Measurements from ENCODE around the gene AADACL2.

AADACL2 gene

GRCh38 chr3:151793636-151794035 is 59.9 kb downstream of the AADACL2 start:
- H3K36me3 Mint-ChIP-seq (ENCODE audit: insufficient read depth): no peaks in the 10 kb centered on the region
- ATAC-seq (replicated peaks; ENCODE audit: extremely low read depth, poor library complexity, severe bottlenecking) (no peak), DNase-seq (ENCODE audit: low spot score in 2 of 2) (no peak)
- no peaks in the 10 kb centered on the region for H3K9me3 Mint-ChIP-seq
- no peak overlapping the region for H3K4me3 Mint-ChIP-seq
- H3K27me3 Mint-ChIP-seq: peaks cover 11% of the 10 kb centered on the region
- H3K27ac Mint-ChIP-seq (ENCODE audit: low read depth): no peak overlapping the region
- H3K4me1 Mint-ChIP-seq: no peaks in the 10 kb centered on the region

DNA sequence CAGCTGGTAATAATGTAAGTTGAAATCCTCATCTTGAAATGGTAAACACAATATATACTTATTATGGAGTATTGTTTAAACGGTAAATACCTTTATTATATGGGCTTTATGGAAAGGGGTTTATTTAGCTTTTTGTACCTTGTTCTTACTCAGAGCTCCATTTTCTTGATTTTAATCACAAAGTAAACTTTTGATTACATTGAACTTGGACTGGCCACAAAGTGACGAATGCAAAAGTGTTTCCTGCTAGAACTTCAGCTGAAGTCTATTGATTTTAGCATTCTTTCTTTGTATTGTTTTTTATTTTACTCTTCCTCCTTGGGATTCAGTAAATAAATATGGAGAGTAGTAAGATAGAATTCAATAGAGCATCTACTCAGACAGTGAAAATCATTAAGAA is 60.4 kb downstream of the AADACL2 start:
- Mint-ChIP-seq H3K27ac (ENCODE audit: low read depth) (no peak overlapping the region), H3K4me1 (no peaks in the 10 kb centered on the region), H3K4me3 (no peak overlapping the region), H3K36me3 (ENCODE audit: insufficient read depth) (no peaks in the 10 kb centered on the region), H3K27me3 (peaks cover 11% of the 10 kb centered on the region), H3K9me3 (no peaks in the 10 kb centered on the region)
- ATAC-seq (replicated peaks; ENCODE audit: extremely low read depth, poor library complexity, severe bottlenecking) (no peak), DNase-seq (ENCODE audit: low spot score in 2 of 2) (no peak)

- Mint-ChIP-seq H3K27me3 (peaks cover 11% of the 10 kb centered on the region), H3K9me3 (no peaks in the 10 kb centered on the region), H3K4me1 (no peaks in the 10 kb centered on the region), H3K4me3 (no peak overlapping the region), H3K36me3 (ENCODE audit: insufficient read depth) (no peaks in the 10 kb centered on the region), H3K27ac (ENCODE audit: low read depth) (no peak overlapping the region)
- DNase-seq (ENCODE audit: low spot score in 2 of 2): no peak
- ATAC-seq (replicated peaks; ENCODE audit: extremely low read depth, poor library complexity, severe bottlenecking): no peak
These were observed 61.5 kb downstream of the AADACL2 start for GRCh38 chr3:151795276-151795675.

DNA sequence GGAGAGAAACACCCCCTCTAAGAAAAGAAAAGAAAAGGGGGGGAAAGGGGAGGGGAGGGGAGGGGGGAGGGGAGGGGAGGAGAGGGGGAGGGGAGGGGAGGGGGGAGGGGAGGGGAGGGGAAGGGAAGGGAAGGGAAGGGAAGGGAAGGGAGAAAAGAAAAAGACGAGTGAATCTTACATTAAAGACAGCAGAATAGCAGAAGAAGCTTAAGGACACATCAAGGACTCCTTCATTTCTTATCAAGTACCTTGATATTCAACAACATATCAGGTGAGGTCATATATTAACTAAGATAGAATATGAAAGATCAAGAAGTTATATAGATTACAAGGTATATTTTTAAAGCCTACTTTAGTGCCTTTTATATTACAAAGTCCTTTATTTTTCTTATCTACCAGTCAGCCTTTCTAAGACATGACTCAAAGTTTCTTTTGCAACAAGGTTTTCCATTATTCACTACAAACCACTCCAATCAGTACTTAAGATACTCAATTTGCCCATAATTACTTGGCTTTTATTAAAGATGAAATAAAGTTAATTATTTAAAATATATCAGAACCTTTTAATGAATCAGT is 62.5 kb downstream of the AADACL2 start:
- Mint-ChIP-seq H3K9me3 (no peaks in the 10 kb centered on the region), H3K27me3 (peaks cover 11% of the 10 kb centered on the region), H3K27ac (ENCODE audit: low read depth) (no peak overlapping the region), H3K36me3 (ENCODE audit: insufficient read depth) (no peaks in the 10 kb centered on the region), H3K4me3 (no peak overlapping the region), H3K4me1 (no peaks in the 10 kb centered on the region)
- ATAC-seq (replicated peaks; ENCODE audit: extremely low read depth, poor library complexity, severe bottlenecking) (no peak), DNase-seq (ENCODE audit: low spot score in 2 of 2) (no peak)

DNA sequence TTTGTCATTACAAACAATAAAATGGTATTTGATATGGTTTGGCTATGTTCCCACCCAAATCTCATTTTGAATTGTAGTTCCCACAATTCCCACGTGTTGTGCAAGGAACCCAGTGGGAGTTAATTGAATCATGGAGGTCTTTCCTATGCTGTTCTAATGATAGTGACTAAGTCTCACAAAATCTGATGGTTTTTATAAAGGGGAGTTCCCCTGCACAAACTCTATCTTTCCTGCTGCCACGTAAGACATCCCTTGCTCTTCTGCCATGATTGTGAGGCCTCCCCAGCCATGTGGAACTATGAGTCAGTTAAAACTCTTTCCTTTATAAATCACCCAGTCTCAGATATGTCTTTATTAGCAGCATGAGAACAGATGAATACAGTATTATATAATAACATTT is 64.7 kb downstream of the AADACL2 start:
- Mint-ChIP-seq H3K27me3 (peaks cover 20% of the 10 kb centered on the region), H3K27ac (ENCODE audit: low read depth) (no peak overlapping the region)

GRCh38 chr3:151800431-151800830 is 66.7 kb downstream of the AADACL2 start:
- no peaks in the 10 kb centered on the region for H3K9me3 Mint-ChIP-seq
- DNase-seq (ENCODE audit: low spot score in 2 of 2) (no peak), ATAC-seq (replicated peaks; ENCODE audit: extremely low read depth, poor library complexity, severe bottlenecking) (no peak)
- peaks cover 11% of the 10 kb centered on the region for H3K27me3 Mint-ChIP-seq
- H3K36me3 Mint-ChIP-seq (ENCODE audit: insufficient read depth): no peaks in the 10 kb centered on the region
- H3K27ac Mint-ChIP-seq (ENCODE audit: low read depth): no peak overlapping the region
- H3K4me1 Mint-ChIP-seq: no peaks in the 10 kb centered on the region
- no peak overlapping the region for H3K4me3 Mint-ChIP-seq

More for the DNA sequence above, 64.7 kb downstream of the AADACL2 start:
- Mint-ChIP-seq H3K4me3 (no peak overlapping the region), H3K4me1 (no peaks in the 10 kb centered on the region), H3K9me3 (no peaks in the 10 kb centered on the region), H3K36me3 (ENCODE audit: insufficient read depth) (no peaks in the 10 kb centered on the region)
- ATAC-seq (replicated peaks; ENCODE audit: extremely low read depth, poor library complexity, severe bottlenecking) (no peak), DNase-seq (ENCODE audit: low spot score in 2 of 2) (no peak)

DNA sequence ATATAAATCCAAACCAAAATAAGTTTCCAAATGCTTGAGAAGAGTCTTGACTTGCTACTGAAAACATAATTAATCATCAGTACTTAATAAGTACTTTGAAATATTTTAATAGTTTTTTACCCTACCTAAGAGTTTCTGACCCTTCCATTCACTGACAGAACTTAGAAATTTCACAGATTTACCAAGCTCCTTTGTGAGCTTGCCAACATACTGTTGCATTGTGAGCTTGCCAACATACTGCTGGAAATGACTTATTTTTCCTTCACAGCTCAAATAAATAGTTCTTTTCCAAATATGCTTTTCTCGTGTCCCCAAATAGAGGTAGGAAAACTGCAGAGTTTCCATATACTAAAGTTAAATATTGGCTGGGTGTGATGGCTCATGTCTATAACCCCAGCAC is 70.5 kb downstream of the AADACL2 start:
- peaks cover 37% of the 10 kb centered on the region for H3K27me3 Mint-ChIP-seq
- no peak for DNase-seq (ENCODE audit: low spot score in 2 of 2)
- ATAC-seq (replicated peaks; ENCODE audit: extremely low read depth, poor library complexity, severe bottlenecking): no peak
- no peak overlapping the region for H3K4me3 Mint-ChIP-seq
- H3K27ac Mint-ChIP-seq (ENCODE audit: low read depth): no peak overlapping the region
- H3K36me3 Mint-ChIP-seq (ENCODE audit: insufficient read depth): no peaks in the 10 kb centered on the region
- H3K9me3 Mint-ChIP-seq: peaks cover 17% of the 10 kb centered on the region
- H3K4me1 Mint-ChIP-seq: no peaks in the 10 kb centered on the region

GRCh38 chr3:151806838-151807237 is 73.1 kb downstream of the AADACL2 start:
- H3K36me3 Mint-ChIP-seq (ENCODE audit: insufficient read depth): no peaks in the 10 kb centered on the region

More at GRCh38 chr3:151806838-151807237, 73.1 kb downstream of the AADACL2 start:
- peaks cover 17% of the 10 kb centered on the region for H3K9me3 Mint-ChIP-seq
- H3K27ac Mint-ChIP-seq (ENCODE audit: low read depth): no peak overlapping the region
- no peak overlapping the region for H3K4me3 Mint-ChIP-seq
- peaks cover 37% of the 10 kb centered on the region for H3K27me3 Mint-ChIP-seq
- H3K4me1 Mint-ChIP-seq: no peaks in the 10 kb centered on the region
- no peak for ATAC-seq (replicated peaks; ENCODE audit: extremely low read depth, poor library complexity, severe bottlenecking)
- DNase-seq (ENCODE audit: low spot score in 2 of 2): no peak

Data from central memory CD8-positive, alpha-beta T cell (primary cell).